NB4 (cell line): ENCODE results near the gene HYI.

Experiments
- DNase-seq: peaks from one replicate; pipeline ENCODE4 v3.0.0; 2010; ENCODE audit warnings: low read depth
- H3K4me3 ChIP-seq: one replicate; pipeline ENCODE4 v1.5.1; 2011; ENCODE audit warnings: mild to moderate bottlenecking, low read depth, low read length, moderate library complexity
- MYC ChIP-seq: IDR thresholded peaks from 2 replicates; pipeline ENCODE4 v1.6.1; 2011; ENCODE audit warnings: low read depth, low read length
- POLR2A ChIP-seq: IDR thresholded peaks from 2 replicates; pipeline ENCODE4 v1.6.1; 2011; ENCODE audit warnings: mild to moderate bottlenecking; ENCODE audit not compliant: insufficient read length; ENCODE audit errors: extremely low read depth
- TF ChIP-seq, protein P1 (sequence below): IDR thresholded peaks from 2 replicates; pipeline ENCODE4 v1.6.1; 2011; ENCODE audit warnings: low read depth, low read length
- TF ChIP-seq, protein P2 (sequence below): IDR thresholded peaks from one replicate; pipeline ENCODE4 v1.5.1; 2012; ENCODE audit warnings: low read depth, low read length

Gene HYI

DNA sequence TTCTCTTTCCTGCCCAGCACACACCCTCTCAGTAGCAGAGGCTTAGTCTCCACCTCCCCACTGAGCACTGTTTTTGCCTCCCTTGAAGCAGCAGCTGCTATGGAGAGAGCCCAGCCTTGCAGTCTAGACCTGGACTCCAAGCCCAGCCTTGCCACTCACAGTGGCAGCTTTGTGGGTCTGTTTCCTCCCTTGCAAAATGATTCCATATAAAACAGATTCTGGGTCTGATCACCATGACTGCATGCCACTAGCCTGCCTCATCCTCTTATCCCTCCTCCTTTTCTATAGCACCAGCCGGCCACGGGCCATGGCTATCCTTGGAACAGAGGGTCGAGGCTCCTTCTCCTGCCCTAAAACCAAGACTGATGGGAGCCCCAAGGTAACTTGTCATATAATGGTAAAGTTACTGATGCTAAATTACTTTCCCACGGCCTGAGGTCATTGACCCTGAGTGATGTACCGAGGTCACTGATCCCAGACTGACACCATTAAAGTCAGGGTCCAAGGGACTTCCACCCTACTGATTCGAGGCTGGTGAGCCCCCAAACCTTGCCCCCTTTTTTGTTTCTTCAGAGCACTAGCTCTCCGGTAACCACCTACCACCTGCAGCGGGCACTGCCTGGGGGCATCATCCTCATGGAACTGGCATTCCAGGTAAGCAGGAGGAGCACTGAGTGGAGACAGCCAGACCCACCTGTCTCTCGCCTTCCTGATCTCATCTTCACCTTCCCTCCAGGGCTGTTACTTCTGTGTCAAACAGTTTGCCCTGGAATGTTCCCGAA is 7.9 kb downstream of the HYI start:
- no peak overlapping the region for H3K4me3 ChIP-seq
- DNase-seq: no peak
- TF ChIP-seq, protein P1, sequence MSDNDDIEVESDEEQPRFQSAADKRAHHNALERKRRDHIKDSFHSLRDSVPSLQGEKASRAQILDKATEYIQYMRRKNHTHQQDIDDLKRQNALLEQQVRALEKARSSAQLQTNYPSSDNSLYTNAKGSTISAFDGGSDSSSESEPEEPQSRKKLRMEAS: no peak
- TF ChIP-seq MYC (no peak), POLR2A (no peak)
- TF ChIP-seq, protein P2, sequence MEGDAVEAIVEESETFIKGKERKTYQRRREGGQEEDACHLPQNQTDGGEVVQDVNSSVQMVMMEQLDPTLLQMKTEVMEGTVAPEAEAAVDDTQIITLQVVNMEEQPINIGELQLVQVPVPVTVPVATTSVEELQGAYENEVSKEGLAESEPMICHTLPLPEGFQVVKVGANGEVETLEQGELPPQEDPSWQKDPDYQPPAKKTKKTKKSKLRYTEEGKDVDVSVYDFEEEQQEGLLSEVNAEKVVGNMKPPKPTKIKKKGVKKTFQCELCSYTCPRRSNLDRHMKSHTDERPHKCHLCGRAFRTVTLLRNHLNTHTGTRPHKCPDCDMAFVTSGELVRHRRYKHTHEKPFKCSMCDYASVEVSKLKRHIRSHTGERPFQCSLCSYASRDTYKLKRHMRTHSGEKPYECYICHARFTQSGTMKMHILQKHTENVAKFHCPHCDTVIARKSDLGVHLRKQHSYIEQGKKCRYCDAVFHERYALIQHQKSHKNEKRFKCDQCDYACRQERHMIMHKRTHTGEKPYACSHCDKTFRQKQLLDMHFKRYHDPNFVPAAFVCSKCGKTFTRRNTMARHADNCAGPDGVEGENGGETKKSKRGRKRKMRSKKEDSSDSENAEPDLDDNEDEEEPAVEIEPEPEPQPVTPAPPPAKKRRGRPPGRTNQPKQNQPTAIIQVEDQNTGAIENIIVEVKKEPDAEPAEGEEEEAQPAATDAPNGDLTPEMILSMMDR: no peak

DNA sequence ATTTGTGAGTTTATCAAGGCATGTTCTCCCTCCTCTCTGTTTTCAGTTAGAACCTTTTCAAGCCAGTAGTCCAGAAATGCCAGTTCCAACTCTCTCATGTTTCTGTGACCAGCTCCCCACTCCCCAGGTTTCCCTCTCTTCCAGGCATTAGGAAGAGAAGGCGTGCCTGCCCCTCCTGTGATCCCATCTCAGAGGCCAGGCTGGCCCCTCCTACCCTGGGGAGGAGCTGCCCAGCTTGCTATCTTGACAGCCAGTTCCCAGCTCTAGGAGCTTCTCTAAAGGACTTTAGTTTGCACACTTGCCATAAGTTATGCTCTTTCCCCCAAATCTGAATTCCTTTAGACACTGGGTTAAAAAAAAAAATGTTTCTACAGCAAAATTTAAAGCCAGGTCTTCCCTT is 8.9 kb downstream of the HYI start:
- no peak overlapping the region for H3K4me3 ChIP-seq
- TF ChIP-seq, protein P1: no peak
- TF ChIP-seq, protein P2: no peak
- TF ChIP-seq MYC (no peak), POLR2A (no peak)
- DNase-seq: no peak

DNA sequence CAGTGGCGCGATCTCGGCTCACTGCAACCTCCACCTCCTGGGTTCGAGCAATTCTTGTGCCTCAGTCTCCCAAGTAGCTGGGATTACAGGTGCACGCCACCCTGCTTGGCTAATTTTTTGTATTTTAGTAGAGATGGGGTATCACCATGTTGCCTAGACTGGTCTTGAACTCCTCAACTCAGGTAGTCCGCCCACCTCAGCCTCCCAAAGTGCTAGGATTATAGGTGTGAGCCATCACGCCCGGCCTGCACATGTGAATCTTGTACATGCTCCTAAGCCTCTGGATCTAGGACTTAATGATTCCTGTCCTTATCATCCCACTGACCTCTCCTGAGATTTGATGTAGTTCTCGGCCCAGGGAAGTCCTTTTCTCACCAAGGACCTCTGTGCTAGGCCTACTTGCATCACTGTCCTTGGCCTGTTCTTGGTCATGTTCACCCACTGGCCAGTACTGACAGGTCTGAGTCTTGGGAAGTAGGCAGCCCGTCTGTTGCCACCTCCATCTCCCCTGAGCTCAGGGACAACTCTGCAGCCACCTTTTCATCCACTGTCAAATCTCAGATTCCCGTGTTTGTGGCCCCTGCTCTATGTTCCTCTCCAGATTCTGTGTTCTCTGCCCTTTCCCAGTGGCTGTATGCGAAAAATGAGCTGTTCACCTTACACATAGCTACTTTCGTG is 9.4 kb downstream of the HYI start:
- no peak overlapping the region for H3K4me3 ChIP-seq
- no peak for TF ChIP-seq MYC
- TF ChIP-seq, protein P2: no peak
- TF ChIP-seq, protein P1: no peak
- TF ChIP-seq POLR2A: no peak
- DNase-seq: no peak

DNA sequence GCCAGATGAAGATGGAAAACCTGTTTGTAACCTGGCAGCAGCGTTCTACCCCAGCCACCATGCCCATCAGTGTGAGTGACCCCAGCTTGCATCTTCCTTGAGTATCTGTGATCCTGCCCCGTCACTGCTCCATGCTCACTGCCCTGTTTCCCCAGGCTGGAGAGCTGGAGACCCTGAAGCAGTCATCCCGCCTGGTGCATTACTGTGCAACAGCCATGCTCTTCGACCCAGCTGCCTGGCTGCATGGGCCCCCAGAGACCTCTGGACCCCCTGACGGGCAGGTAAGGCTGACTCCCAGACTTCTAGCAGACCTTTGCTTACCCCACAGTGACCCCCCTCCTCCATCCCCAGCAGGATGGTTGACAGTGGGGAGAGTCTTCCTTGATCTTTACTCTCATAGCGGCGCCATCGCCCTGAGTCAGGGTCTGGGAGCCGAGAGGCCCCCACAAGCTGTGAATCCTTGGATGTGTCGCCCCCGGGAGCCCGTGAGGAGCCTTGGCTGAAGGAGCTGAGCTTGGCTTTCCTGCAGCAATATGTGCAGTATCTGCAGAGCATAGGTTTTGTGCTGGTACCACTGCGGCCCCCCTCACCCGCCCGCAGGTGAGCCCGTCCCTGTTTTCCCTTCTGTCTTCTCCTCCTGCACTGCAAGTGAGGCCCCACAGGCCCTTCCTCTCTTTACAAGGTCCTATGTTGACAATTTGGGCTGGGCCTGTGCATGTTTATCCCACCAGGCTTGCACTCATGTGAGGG is 10.4 kb downstream of the HYI start:
- no peak for DNase-seq
- TF ChIP-seq POLR2A (no peak), MYC (no peak)
- TF ChIP-seq, protein P2: no peak
- TF ChIP-seq, protein P1: no peak
- no peak overlapping the region for H3K4me3 ChIP-seq

DNA sequence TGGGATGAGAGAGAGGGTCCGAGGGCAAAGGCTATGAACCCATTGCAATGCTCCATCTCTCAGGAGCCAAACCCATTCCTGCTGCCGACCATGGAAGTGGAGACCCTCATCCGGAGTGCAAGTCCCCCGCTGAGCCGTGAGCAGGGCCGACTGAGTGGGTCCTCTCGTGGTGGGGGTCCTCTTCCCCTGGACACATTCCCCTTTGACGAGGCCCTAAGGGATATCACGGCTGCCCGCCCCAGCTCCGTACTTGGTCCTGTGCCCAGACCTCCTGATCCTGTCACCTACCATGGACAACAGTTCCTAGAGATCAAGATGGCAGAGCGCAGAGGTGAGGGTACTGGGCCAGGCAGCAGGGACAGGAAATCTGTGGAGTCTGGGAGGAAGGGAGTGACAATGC is 11.0 kb downstream of the HYI start:
- TF ChIP-seq POLR2A: no peak
- TF ChIP-seq, protein P1: no peak
- TF ChIP-seq MYC: no peak
- TF ChIP-seq, protein P2: no peak
- H3K4me3 ChIP-seq: no peak overlapping the region
- no peak for DNase-seq
